ENCODE measurements around the gene LRRC23. TPM values are rescaled to one million over a fixed set of nuclear protein-coding genes. Genes with fewer than 3 reads are reported as not detected.

The LRRC23 gene, protein sequence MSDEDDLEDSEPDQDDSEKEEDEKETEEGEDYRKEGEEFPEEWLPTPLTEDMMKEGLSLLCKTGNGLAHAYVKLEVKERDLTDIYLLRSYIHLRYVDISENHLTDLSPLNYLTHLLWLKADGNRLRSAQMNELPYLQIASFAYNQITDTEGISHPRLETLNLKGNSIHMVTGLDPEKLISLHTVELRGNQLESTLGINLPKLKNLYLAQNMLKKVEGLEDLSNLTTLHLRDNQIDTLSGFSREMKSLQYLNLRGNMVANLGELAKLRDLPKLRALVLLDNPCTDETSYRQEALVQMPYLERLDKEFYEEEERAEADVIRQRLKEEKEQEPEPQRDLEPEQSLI
- total RNA-seq (ENCODE audit: unreplicated experiment), result 2.6 TPM
- long read RNA-seq, partial matches to known transcripts, result 0 of 3 reads
- long read RNA-seq, other reads (novel, unspliced or antisense), result 1 of 3 reads

DNA sequence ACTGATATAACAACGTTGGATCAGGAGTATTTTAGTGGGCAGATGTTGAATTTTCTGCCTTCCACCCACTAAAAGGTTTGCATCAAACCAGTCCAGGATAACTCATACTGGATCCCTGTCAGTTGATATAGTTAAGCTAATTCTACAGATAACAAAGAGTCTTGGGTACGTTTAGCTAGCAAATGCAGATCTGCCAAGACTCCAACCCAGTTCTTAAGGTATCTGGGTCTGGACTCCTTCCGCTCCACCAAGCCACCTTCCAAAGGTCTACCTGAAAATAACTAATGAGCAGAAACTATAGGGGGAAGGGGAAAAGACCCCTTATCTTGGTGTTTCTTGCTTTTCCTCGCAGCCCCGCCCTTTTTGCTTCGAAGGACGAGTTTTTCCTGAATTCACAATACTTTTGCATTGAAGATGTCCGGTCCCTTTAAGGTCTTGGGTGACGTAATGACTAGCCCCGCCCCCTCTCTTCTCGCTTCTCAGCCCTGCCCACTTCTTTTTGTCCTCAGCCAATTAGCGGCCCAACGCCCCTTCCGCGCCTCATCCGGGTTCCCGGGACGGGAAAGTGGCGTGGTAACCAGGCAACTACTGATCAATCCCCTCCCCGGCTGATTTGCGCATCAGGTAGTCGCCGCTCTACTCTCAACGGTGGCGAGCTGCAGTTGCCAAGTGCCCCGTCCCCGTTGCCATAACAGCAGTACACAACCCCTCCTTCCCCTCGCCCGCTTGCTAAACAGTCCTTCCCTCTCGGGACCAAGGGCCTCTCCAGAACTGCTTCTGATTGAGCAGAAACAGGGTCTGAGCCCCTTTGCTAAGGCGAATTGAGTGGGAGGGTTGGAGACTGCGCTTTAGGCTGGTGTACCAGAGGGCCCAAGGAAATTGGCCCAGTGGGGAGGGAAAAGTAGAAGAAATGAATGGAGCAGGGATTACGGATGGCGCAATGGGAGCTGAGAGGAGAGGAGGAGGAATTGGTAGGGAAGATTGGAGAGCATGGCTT lies at the start of gene LRRC23:
Gene LRRC23, plus strand, starts transcription at position 543 of the 997 bp plus-strand sequence. CDS start 812 bp downstream, outside the sequence.
- Mint-ChIP-seq H3K36me3 (ENCODE audit: unreplicated experiment) (no peaks in the 10 kb centered on the region), H3K27me3 (ENCODE audit: unreplicated experiment) (peaks cover 1% of the 10 kb centered on the region), H3K9me3 (ENCODE audit: unreplicated experiment) (peaks cover 5% of the 10 kb centered on the region), H3K4me1 (ENCODE audit: low read depth, unreplicated experiment) (no peaks in the 10 kb centered on the region), H3K4me3 (ENCODE audit: unreplicated experiment) (no peak within 1 kb of the TSS), H3K27ac (ENCODE audit: unreplicated experiment) (peak within 1 kb of the TSS; percentile 23)
- DNase-seq, result peak; percentile 98
- TF ChIP-seq, protein P1, sequence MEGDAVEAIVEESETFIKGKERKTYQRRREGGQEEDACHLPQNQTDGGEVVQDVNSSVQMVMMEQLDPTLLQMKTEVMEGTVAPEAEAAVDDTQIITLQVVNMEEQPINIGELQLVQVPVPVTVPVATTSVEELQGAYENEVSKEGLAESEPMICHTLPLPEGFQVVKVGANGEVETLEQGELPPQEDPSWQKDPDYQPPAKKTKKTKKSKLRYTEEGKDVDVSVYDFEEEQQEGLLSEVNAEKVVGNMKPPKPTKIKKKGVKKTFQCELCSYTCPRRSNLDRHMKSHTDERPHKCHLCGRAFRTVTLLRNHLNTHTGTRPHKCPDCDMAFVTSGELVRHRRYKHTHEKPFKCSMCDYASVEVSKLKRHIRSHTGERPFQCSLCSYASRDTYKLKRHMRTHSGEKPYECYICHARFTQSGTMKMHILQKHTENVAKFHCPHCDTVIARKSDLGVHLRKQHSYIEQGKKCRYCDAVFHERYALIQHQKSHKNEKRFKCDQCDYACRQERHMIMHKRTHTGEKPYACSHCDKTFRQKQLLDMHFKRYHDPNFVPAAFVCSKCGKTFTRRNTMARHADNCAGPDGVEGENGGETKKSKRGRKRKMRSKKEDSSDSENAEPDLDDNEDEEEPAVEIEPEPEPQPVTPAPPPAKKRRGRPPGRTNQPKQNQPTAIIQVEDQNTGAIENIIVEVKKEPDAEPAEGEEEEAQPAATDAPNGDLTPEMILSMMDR (IDR thresholded peaks at IDR 0.05; ENCODE audit: partially characterized antibody, unreplicated experiment), result no peak

DNA sequence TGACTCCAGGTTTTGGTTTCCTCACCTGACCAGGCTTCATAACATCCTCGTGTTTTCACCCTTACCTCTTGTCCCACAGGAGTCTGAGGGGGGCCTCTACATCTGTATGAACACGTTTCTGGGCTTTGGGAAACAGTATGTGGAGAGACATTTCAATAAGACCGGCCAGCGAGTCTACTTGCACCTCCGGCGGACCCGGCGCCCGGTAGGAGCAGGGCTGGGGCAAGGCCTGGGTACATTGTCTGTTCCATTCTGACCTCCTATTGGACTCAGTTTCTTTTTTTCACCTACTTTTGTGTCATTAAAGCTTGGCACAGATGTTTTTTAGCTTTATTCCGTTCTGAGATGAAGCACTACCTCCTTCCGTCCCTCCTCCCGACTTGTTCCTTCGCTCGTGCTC lies 49.3 kb upstream of the LRRC23 start:
- DNase-seq, result no peak
- TF ChIP-seq, protein P1 (IDR thresholded peaks at IDR 0.05; ENCODE audit: partially characterized antibody, unreplicated experiment), result no peak
- Mint-ChIP-seq H3K27me3 (ENCODE audit: unreplicated experiment) (peaks cover 10% of the 10 kb centered on the region), H3K4me1 (ENCODE audit: low read depth, unreplicated experiment) (peaks cover 13% of the 10 kb centered on the region), H3K36me3 (ENCODE audit: unreplicated experiment) (no peaks in the 10 kb centered on the region), H3K27ac (ENCODE audit: unreplicated experiment) (no peak overlapping the region), H3K4me3 (ENCODE audit: unreplicated experiment) (no peak overlapping the region), H3K9me3 (ENCODE audit: unreplicated experiment) (peaks cover 13% of the 10 kb centered on the region)

DNA sequence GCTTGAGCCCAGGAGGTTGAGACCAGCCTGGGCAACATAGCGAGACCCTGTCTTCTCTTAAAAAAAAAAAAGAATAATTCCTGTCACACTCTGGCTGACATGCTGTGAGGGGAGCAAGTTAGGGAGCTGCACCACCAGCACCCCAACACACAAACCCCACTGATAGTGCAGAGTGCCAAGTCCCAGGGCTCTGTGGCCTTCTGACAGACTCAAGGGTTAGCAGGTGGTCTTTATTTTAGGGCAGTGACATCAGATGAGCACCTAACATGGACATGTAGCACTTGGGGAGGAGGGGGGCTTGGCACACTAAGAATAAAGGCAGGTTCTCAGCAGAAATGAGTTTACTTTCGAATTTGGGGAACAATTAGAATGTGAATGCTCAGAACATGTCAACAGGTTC lies 45.8 kb upstream of the LRRC23 start:
- H3K36me3 Mint-ChIP-seq (ENCODE audit: unreplicated experiment), result peaks cover 4% of the 10 kb centered on the region
- H3K27me3 Mint-ChIP-seq (ENCODE audit: unreplicated experiment), result peaks cover 5% of the 10 kb centered on the region
- H3K4me1 Mint-ChIP-seq (ENCODE audit: low read depth, unreplicated experiment), result peaks cover 4% of the 10 kb centered on the region
- peaks cover 6% of the 10 kb centered on the region for H3K9me3 Mint-ChIP-seq (ENCODE audit: unreplicated experiment)
- H3K4me3 Mint-ChIP-seq (ENCODE audit: unreplicated experiment), result no peak overlapping the region
- TF ChIP-seq, protein P1 (IDR thresholded peaks at IDR 0.05; ENCODE audit: partially characterized antibody, unreplicated experiment), result no peak
- DNase-seq, result no peak
- H3K27ac Mint-ChIP-seq (ENCODE audit: unreplicated experiment), result no peak overlapping the region

DNA sequence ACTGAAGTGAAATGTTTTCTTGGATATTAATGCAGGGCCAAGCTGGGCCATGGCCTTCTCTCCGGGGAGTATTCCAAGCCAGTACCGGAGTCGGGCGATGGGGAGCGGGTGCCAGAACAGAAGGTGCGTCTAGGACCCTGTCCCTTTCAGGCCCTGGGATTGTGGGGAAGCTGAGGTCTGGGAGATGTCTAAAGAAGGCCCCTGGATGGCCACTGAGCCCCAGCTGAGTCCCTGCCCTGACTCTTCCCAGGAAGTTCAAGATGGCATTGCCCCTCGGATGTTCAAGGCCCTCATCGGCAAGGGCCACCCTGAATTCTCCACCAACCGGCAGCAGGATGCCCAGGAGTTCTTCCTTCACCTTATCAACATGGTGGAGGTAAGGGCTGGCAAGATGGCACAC lies 44.5 kb upstream of the LRRC23 start:
- H3K36me3 Mint-ChIP-seq (ENCODE audit: unreplicated experiment), result peaks cover 4% of the 10 kb centered on the region
- peaks cover 5% of the 10 kb centered on the region for H3K27me3 Mint-ChIP-seq (ENCODE audit: unreplicated experiment)
- DNase-seq, result no peak
- H3K9me3 Mint-ChIP-seq (ENCODE audit: unreplicated experiment), result peaks cover 8% of the 10 kb centered on the region
- H3K4me3 Mint-ChIP-seq (ENCODE audit: unreplicated experiment), result no peak overlapping the region
- H3K27ac Mint-ChIP-seq (ENCODE audit: unreplicated experiment), result no peak overlapping the region
- TF ChIP-seq, protein P1 (IDR thresholded peaks at IDR 0.05; ENCODE audit: partially characterized antibody, unreplicated experiment), result no peak
- no peaks in the 10 kb centered on the region for H3K4me1 Mint-ChIP-seq (ENCODE audit: low read depth, unreplicated experiment)
